Loucy (cell line): ENCODE data around the gene ANAPC2.

ENCODE experiments used
- H2AFZ ChIP-seq: fragments of 200-600 bp; sonication (generic); 2 replicates; pipeline ENCODE4 v1.6.0; 2016; ENCODE audit warnings: antibody characterized with exemption, mild to moderate bottlenecking, low read length, moderate library complexity
- H3F3A ChIP-seq: fragments of 200-600 bp; 2 replicates; pipeline ENCODE4 v1.6.0; 2016; ENCODE audit warnings: antibody characterized with exemption, low read depth, mild to moderate bottlenecking
- H3K27me3 ChIP-seq: fragments of 200-600 bp; sonication (generic); 2 replicates; pipeline ENCODE4 v1.6.1; 2014; ENCODE audit warnings: low read length, mild to moderate bottlenecking; ENCODE audit not compliant: insufficient read depth, poor library complexity, severe bottlenecking
- H3K36me3 ChIP-seq: fragments of 200-600 bp; sonication (generic); 2 replicates; pipeline ENCODE4 v1.6.1; 2016; ENCODE audit warnings: low read length; ENCODE audit not compliant: insufficient read depth
- H3K4me1 ChIP-seq: fragments of 200-600 bp; sonication (generic); 2 replicates; pipeline ENCODE4 v1.5.1; 2014; ENCODE audit warnings: low read length, mild to moderate bottlenecking; ENCODE audit not compliant: insufficient read depth, poor library complexity, severe bottlenecking
- H3K4me2 ChIP-seq: fragments of 200-600 bp; sonication (generic); 2 replicates; pipeline ENCODE4 v1.6.0; 2014; ENCODE audit warnings: antibody characterized with exemption, low read length, low read depth, mild to moderate bottlenecking; ENCODE audit not compliant: poor library complexity, severe bottlenecking
- H3K4me3 ChIP-seq: fragments of 200-600 bp; sonication (generic); 2 replicates; pipeline ENCODE4 v1.5.1; 2014; ENCODE audit warnings: low read length, mild to moderate bottlenecking, mixed read lengths; ENCODE audit not compliant: poor library complexity, severe bottlenecking
- H3K79me2 ChIP-seq: fragments of 200-600 bp; sonication (generic); 2 replicates; pipeline ENCODE4 v1.6.1; 2014; ENCODE audit warnings: low read length; ENCODE audit not compliant: insufficient read depth
- H3K9ac ChIP-seq: fragments of 200-600 bp; sonication (generic); 2 replicates; pipeline ENCODE4 v1.6.0; 2014; ENCODE audit warnings: mild to moderate bottlenecking, low read depth, low read length, moderate library complexity; ENCODE audit not compliant: poor library complexity, severe bottlenecking
- H3K9me2 ChIP-seq: fragments of 200-600 bp; sonication (generic); replicated peaks from 2 replicates; pipeline ENCODE4 v1.6.1; 2016; ENCODE audit warnings: low read depth, low read length, mixed read lengths
- H3K9me3 ChIP-seq: fragments of 200-600 bp; sonication (generic); 2 replicates; pipeline ENCODE4 v1.6.1; 2014; ENCODE audit warnings: mild to moderate bottlenecking, antibody characterized with exemption, low read length, low read depth; ENCODE audit not compliant: insufficient read depth
- H4K20me1 ChIP-seq: fragments of 200-600 bp; sonication (generic); 2 replicates; pipeline ENCODE4 v1.6.0; 2014; ENCODE audit warnings: antibody characterized with exemption, low read length, mild to moderate bottlenecking; ENCODE audit not compliant: insufficient read depth, poor library complexity, severe bottlenecking
- CTCF ChIP-seq: fragments of 200-600 bp; sonication (generic); conservative IDR thresholded peaks from 2 replicates; pipeline ENCODE4 v1.5.1; 2014; ENCODE audit warnings: mild to moderate bottlenecking, antibody characterized with exemption, low read length
- EZH2phosphoT487 ChIP-seq: fragments of 200-600 bp; IDR thresholded peaks from 2 replicates; pipeline ENCODE4 v1.6.1; 2018; ENCODE audit warnings: antibody characterized with exemption, mild to moderate bottlenecking, moderate library complexity, borderline replicate concordance

The ANAPC2 gene

GRCh38 chr9:137127301-137128157 is 60.8 kb downstream of the ANAPC2 start:
- Histone ChIP-seq H3K4me2 (peak overlapping the region; percentile 100), H3F3A (peaks cover 11% of the 10 kb centered on the region), H3K9ac (peak overlapping the region; percentile 95)

GRCh38 chr9:137126786-137127185 is 61.6 kb downstream of the ANAPC2 start:
- Histone ChIP-seq H3K9ac (peak overlapping the region; percentile 95), H3K4me3 (peak overlapping the region; percentile 85), H3F3A (peaks cover 11% of the 10 kb centered on the region), H4K20me1 (no peaks in the 10 kb centered on the region), H3K4me2 (peak overlapping the region; percentile 100), H3K4me1 (peaks cover 26% of the 10 kb centered on the region), H3K9me3 (no peaks in the 10 kb centered on the region), H3K9me2 (no peaks in the 10 kb centered on the region), H3K27me3 (no peaks in the 10 kb centered on the region), H2AFZ (peak overlapping the region; percentile 92; the same call in 1 of the 2 replicates), H3K36me3 (no peaks in the 10 kb centered on the region), H3K79me2 (peaks cover 28% of the 10 kb centered on the region)
- TF ChIP-seq CTCF (no peak), EZH2phosphoT487 (no peak)

More at GRCh38 chr9:137127301-137128157, 60.8 kb downstream of the ANAPC2 start:
- peak overlapping the region; percentile 85 for H3K4me3 ChIP-seq
- peak overlapping the region; percentile 92 for H2AFZ ChIP-seq
- TF ChIP-seq EZH2phosphoT487 (no peak), CTCF (no peak)
- no peaks in the 10 kb centered on the region for H4K20me1 ChIP-seq
- H3K9me3 ChIP-seq, result no peaks in the 10 kb centered on the region
- peaks cover 26% of the 10 kb centered on the region for H3K4me1 ChIP-seq
- no peaks in the 10 kb centered on the region for H3K9me2 ChIP-seq
- peaks cover 28% of the 10 kb centered on the region for H3K79me2 ChIP-seq
- no peaks in the 10 kb centered on the region for H3K36me3 ChIP-seq
- H3K27me3 ChIP-seq, result no peaks in the 10 kb centered on the region
